ENCODE data around the gene STAC3.

- TF ChIP-seq EP300 (IDR thresholded peaks at IDR 0.05) (no peak), POLR2AphosphoS5 (IDR thresholded peaks at IDR 0.05) (no peak)
- TF ChIP-seq, protein P1, sequence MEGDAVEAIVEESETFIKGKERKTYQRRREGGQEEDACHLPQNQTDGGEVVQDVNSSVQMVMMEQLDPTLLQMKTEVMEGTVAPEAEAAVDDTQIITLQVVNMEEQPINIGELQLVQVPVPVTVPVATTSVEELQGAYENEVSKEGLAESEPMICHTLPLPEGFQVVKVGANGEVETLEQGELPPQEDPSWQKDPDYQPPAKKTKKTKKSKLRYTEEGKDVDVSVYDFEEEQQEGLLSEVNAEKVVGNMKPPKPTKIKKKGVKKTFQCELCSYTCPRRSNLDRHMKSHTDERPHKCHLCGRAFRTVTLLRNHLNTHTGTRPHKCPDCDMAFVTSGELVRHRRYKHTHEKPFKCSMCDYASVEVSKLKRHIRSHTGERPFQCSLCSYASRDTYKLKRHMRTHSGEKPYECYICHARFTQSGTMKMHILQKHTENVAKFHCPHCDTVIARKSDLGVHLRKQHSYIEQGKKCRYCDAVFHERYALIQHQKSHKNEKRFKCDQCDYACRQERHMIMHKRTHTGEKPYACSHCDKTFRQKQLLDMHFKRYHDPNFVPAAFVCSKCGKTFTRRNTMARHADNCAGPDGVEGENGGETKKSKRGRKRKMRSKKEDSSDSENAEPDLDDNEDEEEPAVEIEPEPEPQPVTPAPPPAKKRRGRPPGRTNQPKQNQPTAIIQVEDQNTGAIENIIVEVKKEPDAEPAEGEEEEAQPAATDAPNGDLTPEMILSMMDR (IDR thresholded peaks at IDR 0.05): no peak
Measured at GRCh38 chr12:57263096-57263495, 12.1 kb upstream of the STAC3 start.
